GM23338 (cell line): ENCODE data around the gene HMGCS2. TPM values are rescaled to one million over a fixed set of nuclear protein-coding genes. Genes with fewer than 3 reads are reported as not detected.

Experiments
- ATAC-seq: fragments of 200-7000 bp; cut with Tn5 transposase; 3 replicates; pipeline ENCODE4 v1.9.1; 2020
- DNase-seq: peaks from one replicate; pipeline ENCODE4 v3.0.0-alpha.2; 2015; ENCODE audit warnings: low spot score
- H2AFZ ChIP-seq: fragments of 200-600 bp; sonication (generic); 2 replicates; pipeline ENCODE4 v1.8.0; 2016; ENCODE audit warnings: antibody characterized with exemption, mild to moderate bottlenecking, moderate library complexity
- H3F3A ChIP-seq: fragments of 200-600 bp; sonication (generic); replicated peaks from 2 replicates; pipeline ENCODE4 v1.8.0; 2017; ENCODE audit warnings: antibody characterized with exemption, mixed run types, low read depth
- H3K27ac ChIP-seq: fragments of 200-600 bp; sonication (generic); 2 replicates; pipeline ENCODE4 v1.6.1; 2016; ENCODE audit warnings: low read depth
- H3K27me3 ChIP-seq: fragments of 200-600 bp; sonication (generic); 2 replicates; pipeline ENCODE4 v1.8.0; 2016; ENCODE audit warnings: mild to moderate bottlenecking, mixed run types, moderate library complexity; ENCODE audit not compliant: insufficient read depth
- H3K36me3 ChIP-seq: fragments of 200-600 bp; sonication (generic); 2 replicates; pipeline ENCODE4 v1.8.0; 2016; ENCODE audit warnings: mild to moderate bottlenecking; ENCODE audit not compliant: insufficient read depth
- H3K4me1 ChIP-seq: fragments of 200-600 bp; sonication (generic); 2 replicates; pipeline ENCODE4 v1.8.0; 2016; ENCODE audit warnings: mild to moderate bottlenecking, moderate library complexity; ENCODE audit not compliant: insufficient read depth
- H3K4me2 ChIP-seq: fragments of 200-600 bp; sonication (generic); 2 replicates; pipeline ENCODE4 v1.7.1; 2017; ENCODE audit warnings: mixed run types
- H3K4me3 ChIP-seq: fragments of 200-600 bp; sonication (generic); 2 replicates; pipeline ENCODE4 v1.6.1; 2016; ENCODE audit warnings: mixed run types
- H3K79me2 ChIP-seq: fragments of 200-600 bp; sonication (generic); replicated peaks from 2 replicates; pipeline ENCODE4 v1.8.0; 2017; ENCODE audit warnings: mild to moderate bottlenecking; ENCODE audit not compliant: insufficient read depth
- H3K9me2 ChIP-seq: fragments of 200-600 bp; sonication (generic); 2 replicates; pipeline ENCODE4 v1.8.0; 2017; ENCODE audit not compliant: insufficient read depth
- H4K20me1 ChIP-seq: fragments of 200-600 bp; sonication (generic); replicated peaks from 2 replicates; pipeline ENCODE4 v1.8.0; 2017; ENCODE audit warnings: mild to moderate bottlenecking; ENCODE audit not compliant: insufficient read depth
- H3K27ac Mint-ChIP-seq: 2 replicates; pipeline ENCODE4 v1.8.0; 2020; ENCODE audit warnings: inconsistent platforms, mild to moderate bottlenecking, moderate library complexity, mixed read lengths
- H3K27me3 Mint-ChIP-seq: 3 replicates; pipeline ENCODE4 v1.8.0; 2022; ENCODE audit warnings: low read depth, mild to moderate bottlenecking, moderate library complexity, mixed read lengths, inconsistent platforms; ENCODE audit not compliant: insufficient read depth, poor library complexity
- H3K36me3 Mint-ChIP-seq: 3 replicates; pipeline ENCODE4 v1.8.0; 2021; ENCODE audit warnings: low read depth, mild to moderate bottlenecking, inconsistent platforms, moderate library complexity, mixed read lengths
- H3K4me1 Mint-ChIP-seq: 3 replicates; pipeline ENCODE4 v1.8.0; 2020; ENCODE audit warnings: mild to moderate bottlenecking, inconsistent platforms, mixed read lengths
- H3K4me3 Mint-ChIP-seq: 3 replicates; pipeline ENCODE4 v1.8.0; 2021; ENCODE audit warnings: moderate library complexity, mild to moderate bottlenecking, inconsistent platforms, mixed read lengths
- H3K9me3 Mint-ChIP-seq: 3 replicates; pipeline ENCODE4 v1.8.0; 2020; ENCODE audit warnings: moderate library complexity, mild to moderate bottlenecking, inconsistent platforms, mixed read lengths
- CREB1 ChIP-seq: fragments of 250-450 bp; sonication (Bioruptor Pico); IDR thresholded peaks from 2 replicates; pipeline ENCODE4 v1.5.0; 2020; ENCODE audit warnings: low read depth, mild to moderate bottlenecking, moderate library complexity
- EZH2 ChIP-seq: fragments of 200-600 bp; sonication (generic); IDR thresholded peaks from one replicate; pipeline ENCODE4 v1.8.0; 2017; ENCODE audit warnings: antibody characterized with exemption, mild to moderate bottlenecking, low read depth; ENCODE audit not compliant: unreplicated experiment
- EZH2phosphoT487 ChIP-seq: fragments of 200-600 bp; sonication (generic); IDR thresholded peaks from one replicate; pipeline ENCODE4 v1.8.1; 2018; ENCODE audit warnings: antibody characterized with exemption; ENCODE audit not compliant: unreplicated experiment
- JUNB ChIP-seq: IDR thresholded peaks from one replicate; pipeline ENCODE4 v1.6.1; 2016; ENCODE audit warnings: antibody characterized with exemption; ENCODE audit not compliant: unreplicated experiment
- STAT1 ChIP-seq: IDR thresholded peaks from one replicate; pipeline ENCODE4 v1.6.1; 2016; ENCODE audit warnings: antibody characterized with exemption; ENCODE audit not compliant: unreplicated experiment
- ZNF462 ChIP-seq: fragments of 250-450 bp; sonication (Bioruptor Pico); IDR thresholded peaks from 2 replicates; pipeline ENCODE4 v1.5.0; 2020; ENCODE audit warnings: mild to moderate bottlenecking, moderate library complexity
- polyA plus RNA-seq: library from polyadenylated mRNA; unstranded; fragments of >200 nt; fragmentation: Nextera tagmentation; extraction: Ambion mirVana; gene quantifications from 2 replicates; pipeline ENCODE4 v1.2.1, GENCODE V29; 2016
- total RNA-seq: library from RNA; depleted of rRNA; stranded (reverse); fragments of >200 nt; shearing (Covaris generic); gene quantifications from 2 replicates; pipeline ENCODE4 v1.2.3, GENCODE V29; 2014

Gene HMGCS2
- total and polyA plus RNA-seq, 2 experiments from 2014 or later, result not detected

GRCh38 chr1:119794230-119794875, 25.6 kb upstream of the HMGCS2 start:
- DNase-seq (no peak), ATAC-seq (no peak)
- Mint-ChIP-seq H3K27me3 (peaks cover 2% of the 10 kb centered on the region), H3K27ac (no peak overlapping the region), H3K4me3 (no peak overlapping the region), H3K36me3 (no peaks in the 10 kb centered on the region), H3K4me1 (no peaks in the 10 kb centered on the region), H3K9me3 (no peaks in the 10 kb centered on the region)
- H3K4me3 ChIP-seq, result no peak overlapping the region
- no peaks in the 10 kb centered on the region for H3K9me2 ChIP-seq
- H3K4me1 ChIP-seq, result no peaks in the 10 kb centered on the region
- no peaks in the 10 kb centered on the region for H3K36me3 ChIP-seq
- no peak overlapping the region for H2AFZ ChIP-seq
- no peaks in the 10 kb centered on the region for H3K27me3 ChIP-seq
- no peak for TF ChIP-seq EZH2phosphoT487
- TF ChIP-seq EZH2, result no peak
- TF ChIP-seq CREB1 (CRISPR knock-in tag), result no peak
- TF ChIP-seq JUNB, result no peak
- TF ChIP-seq STAT1, result no peak
- no peak for TF ChIP-seq ZNF462 (CRISPR knock-in tag)
- no peak overlapping the region for H3K4me2 ChIP-seq
- H3K27ac ChIP-seq, result no peak overlapping the region
- no peaks in the 10 kb centered on the region for H4K20me1 ChIP-seq
- H3K79me2 ChIP-seq, result no peaks in the 10 kb centered on the region
- H3F3A ChIP-seq, result no peaks in the 10 kb centered on the region
